Fibroblast of villous mesenchyme (primary cell): ENCODE measurements around the gene ALK. TPM values are rescaled to one million over a fixed set of nuclear protein-coding genes. Genes with fewer than 3 reads are reported as not detected.

Experiments used
- DNase-seq: peaks from one replicate; pipeline ENCODE4 v3.0.0-alpha.2; 2010; ENCODE audit warnings: low read depth
- H3K4me3 ChIP-seq: 2 replicates; pipeline ENCODE4 v1.5.1; 2011; ENCODE audit warnings: low read depth, mild to moderate bottlenecking, low read length
- CTCF ChIP-seq: IDR thresholded peaks from 2 replicates; pipeline ENCODE4 v1.5.1; 2012; ENCODE audit warnings: low read depth, mild to moderate bottlenecking, low read length; ENCODE audit not compliant: insufficient read depth
- small RNA-seq: library from RNA; depleted of rRNA; stranded (forward); fragments of <200 nt; gene quantifications from one replicate; pipeline ENCODE3, GENCODE V24; 2012
- total RNA-seq: library from RNA; depleted of rRNA; stranded (reverse); fragments of >200 nt; gene quantifications from 2 replicates; pipeline ENCODE4 v1.2.3, GENCODE V29; 2012

ALK gene
- total RNA-seq, 1 donor, result not detected

GRCh38 chr2:29155578-29155977, 765.8 kb downstream of the ALK start:
- DNase-seq, result no peak
- no peak overlapping the region for H3K4me3 ChIP-seq
- TF ChIP-seq CTCF, result no peak

- H3K4me3 ChIP-seq, result no peak overlapping the region
- TF ChIP-seq CTCF, result no peak
- no peak for DNase-seq
Observed at GRCh38 chr2:29154610-29155009, 766.8 kb downstream of the ALK start.

GRCh38 chr2:29147963-29148362, 773.4 kb downstream of the ALK start:
- no peak overlapping the region for H3K4me3 ChIP-seq
- TF ChIP-seq CTCF, result no peak
- no peak for DNase-seq

- TF ChIP-seq CTCF, result no peak
- H3K4me3 ChIP-seq, result no peak overlapping the region
- DNase-seq, result no peak
Observed at GRCh38 chr2:29146197-29146596, 775.2 kb downstream of the ALK start.

- no peak overlapping the region for H3K4me3 ChIP-seq
- TF ChIP-seq CTCF, result no peak
- no peak for DNase-seq
Observed at GRCh38 chr2:29143657-29144056, 777.7 kb downstream of the ALK start.

Small RNA genes within 50 kb of the gene (small RNA-seq; reads per million reads assigned to genes)
- gene RN7SL516P, result not detected

Other genes starting within 250 kb of the ALK start
- gene YPEL5, start 225.4 kb upstream of the ALK start, total RNA-seq, result 61.2 and 66.1 TPM in 2 replicates